GM18505 (cell line): ENCODE data around the gene CCDC142.

Source experiments
- ATAC-seq: cut with Tn5 transposase; IDR thresholded peaks from one replicate; pipeline ENCODE4 v1.9.1; 2021; ENCODE audit not compliant: unreplicated experiment
- POLR2A ChIP-seq: IDR thresholded peaks from 4 replicates; pipeline ENCODE4 v1.6.1; 2011; ENCODE audit warnings: borderline replicate concordance; ENCODE audit not compliant: insufficient read depth, insufficient read length; ENCODE audit errors: extremely low read depth

Gene CCDC142

DNA sequence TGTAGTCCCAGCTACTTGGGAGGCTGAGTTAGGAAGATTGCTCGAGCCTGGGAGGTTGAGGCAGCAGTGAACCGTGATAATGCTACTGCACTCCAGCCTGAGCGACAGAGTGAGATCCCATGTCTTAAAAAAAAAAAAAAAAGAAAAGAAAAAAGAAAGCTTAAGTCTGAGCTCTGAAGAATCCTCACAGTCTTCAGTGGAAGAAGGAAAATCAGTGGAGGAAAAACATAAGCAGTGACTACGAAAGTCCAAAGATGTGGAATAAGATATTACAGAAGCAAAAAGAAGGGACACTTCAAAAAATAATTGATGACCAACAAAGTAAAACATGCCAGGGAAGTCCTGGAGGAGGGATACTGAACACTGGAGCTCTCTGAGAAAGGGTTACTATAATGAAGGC is 27.5 kb upstream of the CCDC142 start:
- no peak for ATAC-seq

GRCh38 chr2:74507926-74508520 is 25.2 kb upstream of the CCDC142 start:
- ATAC-seq: peak; percentile 14
- no peak for TF ChIP-seq POLR2A

More for the DNA sequence above, 27.5 kb upstream of the CCDC142 start:
- no peak for TF ChIP-seq POLR2A

DNA sequence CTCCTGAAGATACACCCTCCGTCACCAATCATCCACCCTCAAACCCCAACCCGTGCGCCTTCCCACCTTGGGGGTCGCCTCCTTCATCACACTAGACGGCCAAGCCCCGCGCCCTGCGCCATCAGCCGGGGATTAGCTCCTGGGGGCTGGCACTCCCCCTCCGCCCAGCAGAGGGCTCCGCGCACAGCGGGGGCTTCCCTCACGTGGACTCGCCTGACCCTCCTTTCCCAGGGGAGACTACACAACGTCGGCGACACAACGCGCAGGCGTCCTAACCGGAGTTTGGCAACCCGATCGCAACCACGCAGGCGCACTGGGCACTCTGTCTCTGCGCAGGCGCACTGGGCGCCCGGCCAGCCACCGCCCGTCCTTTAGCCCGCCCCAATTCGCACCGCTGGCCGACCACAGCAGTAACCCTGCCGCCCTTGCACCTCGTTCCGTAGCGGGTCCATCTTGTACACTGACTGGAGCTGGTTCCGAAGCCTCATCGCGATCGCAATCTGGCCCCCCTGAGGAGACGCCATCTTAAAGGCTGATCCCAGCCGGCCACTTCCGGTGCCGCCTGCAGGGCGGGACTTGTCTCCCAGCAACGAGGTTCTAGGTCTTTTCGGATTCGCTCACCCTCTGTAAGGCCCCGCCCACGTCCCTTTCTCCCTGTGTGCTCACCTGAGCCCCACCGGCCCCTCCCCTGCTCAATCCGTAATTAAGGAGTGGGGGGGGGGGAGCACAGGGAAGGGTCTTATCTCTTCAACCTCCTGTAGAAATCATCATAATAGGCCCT is 24.5 kb upstream of the CCDC142 start, which contains the start of gene PCGF1:
TSS of gene PCGF1 (minus strand) at position 551 of the 781 bp plus-strand sequence. CDS start at position 524, 27 bp downstream.
- ATAC-seq: peak; percentile 87
- TF ChIP-seq POLR2A: peak; percentile 94

DNA sequence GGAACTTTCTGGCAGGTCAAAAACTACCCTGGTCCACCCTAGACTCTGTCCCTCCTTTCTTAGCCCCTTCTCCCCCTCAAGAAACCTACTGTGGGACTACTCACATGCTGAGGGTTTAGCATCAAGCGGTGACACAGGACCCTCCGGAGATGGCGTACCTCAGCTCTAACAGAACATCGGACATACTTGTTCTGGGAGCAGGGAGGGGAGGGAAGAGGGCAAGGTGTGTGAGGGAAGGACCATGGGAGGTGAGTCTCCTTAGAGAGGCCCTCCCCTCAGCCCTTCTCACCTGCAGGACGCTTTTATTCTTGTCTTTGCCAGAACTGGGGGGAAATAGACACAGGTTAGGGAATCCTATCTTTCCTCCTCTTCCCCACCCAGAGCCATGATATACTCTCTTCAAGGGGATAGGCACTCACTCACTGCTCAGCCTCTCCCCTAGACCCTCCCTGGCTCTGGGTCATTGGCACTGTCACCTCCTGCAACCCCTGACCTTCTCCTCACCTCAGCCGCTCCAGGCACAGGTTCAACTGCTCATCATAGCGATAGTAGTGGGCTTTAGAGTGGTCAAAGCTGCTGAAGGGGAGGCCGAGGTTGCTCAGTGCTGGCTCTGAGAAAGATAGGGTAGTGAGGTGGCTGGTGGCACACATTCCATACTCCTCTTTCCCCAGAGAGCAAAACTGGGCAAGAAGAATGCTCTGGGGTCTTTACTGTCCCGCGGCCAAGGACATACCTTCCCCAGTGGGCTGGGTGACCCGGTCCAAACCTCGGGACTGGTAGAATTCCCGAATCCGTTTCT is 22.8 kb upstream of the CCDC142 start:
- TF ChIP-seq POLR2A: no peak
- no peak for ATAC-seq

DNA sequence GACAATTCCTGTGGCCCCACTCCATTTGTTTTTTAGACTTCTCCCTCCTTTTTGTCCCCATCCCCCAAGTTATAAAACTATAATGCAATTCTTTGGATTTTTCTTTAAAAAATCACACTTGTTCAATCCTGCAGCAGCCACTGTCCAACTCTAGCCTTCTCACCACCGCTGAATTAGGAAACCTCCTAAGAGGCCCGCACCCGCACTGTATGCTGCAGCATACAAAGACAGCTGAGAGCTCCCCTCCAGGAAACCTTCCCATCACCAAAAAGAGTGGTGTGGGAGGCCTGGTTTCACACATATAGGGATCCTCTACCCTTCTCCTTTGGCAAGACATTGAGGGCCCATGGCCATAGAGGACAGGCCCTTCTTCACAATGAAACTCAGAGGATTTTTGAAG is 21.8 kb upstream of the CCDC142 start:
- no peak for TF ChIP-seq POLR2A
- ATAC-seq: no peak

DNA sequence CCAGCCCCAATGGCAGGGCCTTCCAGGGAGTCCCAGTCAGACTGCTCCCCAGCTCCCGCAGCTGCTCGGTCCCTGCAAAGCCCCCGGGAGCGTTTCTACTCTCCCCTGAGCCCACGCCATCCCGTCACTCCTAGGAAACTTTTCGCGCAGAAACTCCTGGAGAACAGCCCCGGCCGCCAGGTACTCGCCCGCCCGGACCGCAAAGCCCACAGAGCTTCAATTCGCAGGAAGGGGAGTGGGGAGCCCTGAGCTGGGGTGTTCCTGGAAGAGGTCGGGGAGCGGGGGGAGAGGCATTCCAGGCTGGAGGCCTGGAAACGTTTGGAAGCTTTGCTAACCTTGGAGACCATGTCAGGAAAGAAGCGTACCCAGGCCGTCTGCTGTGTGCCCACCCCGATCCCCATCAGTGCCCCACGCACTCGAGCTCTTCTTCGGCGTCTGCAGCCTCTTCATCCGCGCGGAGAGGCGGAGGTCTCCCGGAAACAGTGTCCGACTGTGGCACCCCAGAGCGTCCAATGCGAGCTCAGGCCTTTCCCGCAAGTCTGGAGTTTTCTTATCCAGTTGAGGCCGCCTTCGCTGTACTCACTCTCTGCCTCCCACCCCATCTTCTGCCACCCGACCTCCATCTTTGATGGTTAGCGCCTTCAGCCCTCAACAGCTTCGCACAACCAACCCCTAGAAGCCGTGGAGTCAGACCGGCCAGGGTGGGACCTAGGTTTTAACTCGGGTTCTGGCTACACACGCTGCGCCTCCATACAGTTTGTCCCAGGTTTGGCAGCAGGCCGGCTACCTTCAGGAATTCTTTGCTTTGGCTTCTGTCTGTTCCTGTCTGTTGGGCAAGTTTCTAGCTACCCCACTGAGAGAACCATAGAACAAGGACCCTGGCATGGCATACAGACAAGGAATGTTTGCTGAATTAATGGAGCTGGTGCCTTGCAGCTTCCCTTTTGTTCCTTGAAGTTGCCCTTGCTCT is 21.0 kb upstream of the CCDC142 start:
- TF ChIP-seq POLR2A: no peak
- no peak for ATAC-seq

DNA sequence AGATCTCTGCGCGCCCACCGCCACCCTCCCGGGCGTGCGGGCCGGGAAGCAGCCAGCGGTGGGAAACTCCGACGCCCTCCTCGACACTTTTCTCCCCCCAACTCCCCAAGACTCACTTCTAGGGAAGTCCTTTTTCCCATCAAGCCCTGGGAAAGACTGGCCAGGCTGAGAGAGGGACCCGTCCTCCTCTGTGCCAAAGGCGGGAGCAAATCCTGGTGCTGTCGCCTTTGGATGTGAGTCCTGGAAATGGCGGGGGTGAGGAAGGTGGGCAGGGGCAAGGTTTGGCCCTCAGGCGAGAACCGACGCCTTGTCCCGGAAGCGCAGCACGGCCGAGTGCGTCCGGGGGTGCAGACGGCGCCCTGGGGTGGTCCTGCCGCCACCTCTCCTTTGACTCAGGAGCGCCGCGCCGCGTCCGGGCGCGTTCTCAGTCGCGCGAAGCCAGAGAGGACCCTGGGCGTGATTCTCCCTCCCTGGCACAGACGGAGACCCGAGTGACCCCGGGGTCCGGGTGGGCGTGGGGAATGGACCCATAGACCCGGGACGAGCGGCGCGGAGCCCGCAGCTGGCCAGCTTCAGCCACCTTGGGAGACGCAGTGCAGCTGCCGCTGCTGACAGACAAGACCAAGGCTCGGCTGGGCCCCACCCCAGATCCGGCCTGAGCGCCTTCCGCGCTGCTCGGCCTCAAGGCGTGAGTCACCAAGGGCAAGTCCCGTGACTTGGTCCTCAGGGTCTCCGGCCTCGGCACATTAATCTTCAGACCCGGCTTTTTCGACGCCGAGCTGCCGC is 20.1 kb upstream of the CCDC142 start:
- peak; percentile 82 for TF ChIP-seq POLR2A
- peak; percentile 28 for ATAC-seq

DNA sequence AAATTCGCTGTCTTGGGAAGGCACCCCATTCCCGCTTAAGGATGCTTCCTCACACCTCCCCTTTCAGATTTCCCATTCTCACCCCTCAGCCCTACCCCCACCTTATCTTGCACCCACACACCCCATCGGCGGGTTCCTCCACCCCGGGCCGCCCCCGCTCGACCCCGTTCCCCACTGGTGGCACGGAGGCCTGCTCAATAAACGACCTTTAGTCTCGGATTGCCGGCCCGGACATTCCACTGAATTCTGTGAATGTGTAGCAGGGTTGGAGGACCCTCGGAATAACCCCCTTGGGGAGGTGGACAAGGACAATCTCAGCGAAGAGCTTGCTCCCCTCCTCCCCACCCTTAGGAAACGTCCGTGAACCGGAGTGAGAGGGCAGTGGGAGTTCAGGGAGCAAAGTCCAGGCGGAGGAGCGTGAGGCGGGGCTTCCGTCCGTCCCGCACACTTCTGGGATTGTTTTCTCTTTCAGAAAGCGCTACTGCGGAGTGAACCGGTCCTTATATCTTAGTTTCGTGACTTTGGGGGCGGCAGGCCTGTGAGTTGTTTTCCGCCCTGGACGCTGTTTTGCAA is 19.4 kb upstream of the CCDC142 start:
- no peak for ATAC-seq
- TF ChIP-seq POLR2A: no peak

GRCh38 chr2:74501335-74502071 is 18.7 kb upstream of the CCDC142 start:
- TF ChIP-seq POLR2A: no peak
- no peak for ATAC-seq

GRCh38 chr2:74500578-74500946 is 17.8 kb upstream of the CCDC142 start:
- no peak for TF ChIP-seq POLR2A
- no peak for ATAC-seq
